ENCODE data around the gene MAB21L2. TPM values are rescaled to one million over a fixed set of nuclear protein-coding genes. Genes with fewer than 3 reads are reported as not detected.

MAB21L2 gene
- total and polyA plus RNA-seq, 10 donors, result not detected

GRCh38 chr4:150599547-150599946 lies 17.6 kb downstream of the MAB21L2 start:
- TF ChIP-seq CTCF (IDR thresholded peaks at IDR 0.05 in 8 of 11, conservative IDR thresholded peaks at IDR 0.05 in 3 of 11) (no peak), POLR2A (IDR thresholded peaks at IDR 0.05) (no peak), POLR2AphosphoS5 (IDR thresholded peaks at IDR 0.05) (no peak)
- no peaks in the 10 kb centered on the region for H3K9me3 ChIP-seq
- 96 to 100% (median 98%) methylated on average over 1 of the region's 1 CpG for WGBS, 5 donors
- H3K4me3 ChIP-seq, result no peak overlapping the region
- H3K27ac ChIP-seq, result no peak overlapping the region
- no peak for DNase-seq
- H3K4me1 ChIP-seq, result no peaks in the 10 kb centered on the region
- peaks cover 0 to 23% (median 11%) of the 10 kb centered on the region in 6 donors for H3K36me3 ChIP-seq
- intact Hi-C loops (cut with DNase I; ENCODE audit: low total_unique reads), result no loop called here
- H3K27me3 ChIP-seq (replicated peaks in 1 of 7), result no peaks in the 10 kb centered on the region

GRCh38 chr4:150600812-150601445 lies 19.0 kb downstream of the MAB21L2 start:
- 92 to 96% (median 94%) methylated on average over 5 of the region's 5 CpGs for WGBS, 5 donors
- no peak for DNase-seq
- no peak for TF ChIP-seq POLR2AphosphoS5 (IDR thresholded peaks at IDR 0.05)
- TF ChIP-seq POLR2A (IDR thresholded peaks at IDR 0.05), result no peak
- no peak for TF ChIP-seq CTCF (IDR thresholded peaks at IDR 0.05 in 8 of 11, conservative IDR thresholded peaks at IDR 0.05 in 3 of 11)

GRCh38 chr4:150609131-150609530 lies 27.2 kb downstream of the MAB21L2 start:
- Histone ChIP-seq H3K27ac (no peak overlapping the region), H3K9me3 (no peaks in the 10 kb centered on the region), H3K4me3 (no peak overlapping the region), H3K36me3 (no peaks in the 10 kb centered on the region), H3K27me3 (replicated peaks in 1 of 7) (no peaks in the 10 kb centered on the region), H3K4me1 (no peaks in the 10 kb centered on the region)
- no peak for DNase-seq
- TF ChIP-seq POLR2A (IDR thresholded peaks at IDR 0.05) (no peak), POLR2AphosphoS5 (IDR thresholded peaks at IDR 0.05) (no peak), CTCF (IDR thresholded peaks at IDR 0.05 in 8 of 11, conservative IDR thresholded peaks at IDR 0.05 in 3 of 11) (no peak)
- intact Hi-C loops (cut with DNase I; ENCODE audit: low total_unique reads), result no loop called here
- WGBS, 5 donors, result 93 to 98% (median 95%) methylated on average over 3 of the region's 3 CpGs

More at GRCh38 chr4:150600812-150601445, 19.0 kb downstream of the MAB21L2 start:
- Histone ChIP-seq H3K4me3 (no peak overlapping the region), H3K27me3 (replicated peaks in 1 of 7) (no peaks in the 10 kb centered on the region), H3K27ac (no peak overlapping the region), H3K9me3 (no peaks in the 10 kb centered on the region), H3K36me3 (peaks cover 0 to 23% (median 11%) of the 10 kb centered on the region in 6 donors), H3K4me1 (no peaks in the 10 kb centered on the region)
- intact Hi-C loops (cut with DNase I; ENCODE audit: low total_unique reads), result no loop called here

- TF ChIP-seq POLR2A (IDR thresholded peaks at IDR 0.05) (no peak), POLR2AphosphoS5 (IDR thresholded peaks at IDR 0.05) (no peak), CTCF (IDR thresholded peaks at IDR 0.05 in 8 of 11, conservative IDR thresholded peaks at IDR 0.05 in 3 of 11) (no peak)
- Histone ChIP-seq H3K27ac (no peak overlapping the region), H3K4me3 (no peak overlapping the region), H3K36me3 (peaks cover 0 to 9% (median 0%) of the 10 kb centered on the region in 6 donors), H3K4me1 (no peaks in the 10 kb centered on the region), H3K9me3 (peaks cover 0 to 9% (median 0%) of the 10 kb centered on the region in 8 donors), H3K27me3 (replicated peaks in 1 of 7) (no peaks in the 10 kb centered on the region)
- intact Hi-C loops (cut with DNase I; ENCODE audit: low total_unique reads), result no loop called here
- WGBS, 5 donors, result 19 to 27% (median 21%) methylated on average over 1 of the region's 1 CpG
- no peak for DNase-seq
Observed at GRCh38 chr4:150619042-150619441, 37.1 kb downstream of the MAB21L2 start.

Measured in spleen (tissue), 11 donors.